Cerebellar cortex (tissue), 1 donor: ENCODE data around the gene SRF.
A peak's percentile ranks its signal among the peaks of the same experiment; 100 is the strongest.
"Not testable (repeated sequence)": the region's sequence is repeated elsewhere in the genome, so short reads cannot be mapped to it uniquely, and the experiment has no call there.

Experiments
- DNase-seq: peaks from one replicate; pipeline ENCODE4 v3.0.0-alpha.2; 2015; ENCODE audit warnings: low spot score

The SRF gene

GRCh38 chr6:43170931-43171706, at the start of gene SRF:
Gene SRF (plus strand): TSS chr6:43171269. CDS start chr6:43171657, 388 bp downstream.
- peak; percentile 100 for DNase-seq

- no peak for DNase-seq
These were observed 48.9 kb upstream of the SRF start for GRCh38 chr6:43122146-43122545.

GRCh38 chr6:43123461-43124314, 47.4 kb upstream of the SRF start:
- DNase-seq = peak; percentile 64

GRCh38 chr6:43124481-43124880, 46.6 kb upstream of the SRF start:
- no peak for DNase-seq

GRCh38 chr6:43125119-43125518, 46.0 kb upstream of the SRF start:
- DNase-seq = no peak

GRCh38 chr6:43125555-43125954, 45.5 kb upstream of the SRF start:
- no peak for DNase-seq

GRCh38 chr6:43127180-43127579, 43.9 kb upstream of the SRF start:
- DNase-seq = no peak

- no peak for DNase-seq
These were observed 43.2 kb upstream of the SRF start for GRCh38 chr6:43127877-43128276.

- no peak for DNase-seq
These were observed 42.1 kb upstream of the SRF start for GRCh38 chr6:43128926-43129325.

- peak; percentile 44 for DNase-seq
These were observed 41.5 kb upstream of the SRF start for GRCh38 chr6:43129434-43130194.

- DNase-seq = no peak
These were observed 40.6 kb upstream of the SRF start for GRCh38 chr6:43130429-43130828.

- not testable (repeated sequence) for DNase-seq
These were observed 39.7 kb upstream of the SRF start for GRCh38 chr6:43131379-43131778.

- no peak for DNase-seq
These were observed 32.8 kb upstream of the SRF start for GRCh38 chr6:43138267-43138666.

GRCh38 chr6:43139973-43140372, 31.1 kb upstream of the SRF start:
- not testable (repeated sequence) for DNase-seq

GRCh38 chr6:43141644-43142043, 29.4 kb upstream of the SRF start:
- no peak for DNase-seq

- DNase-seq = no peak
These were observed 29.0 kb upstream of the SRF start for GRCh38 chr6:43142101-43142500.

- DNase-seq = peak; percentile 95
These were observed 27.6 kb upstream of the SRF start for GRCh38 chr6:43143235-43144128.

GRCh38 chr6:43144879-43145278, 26.2 kb upstream of the SRF start:
- DNase-seq = no peak

- DNase-seq = no peak
These were observed 24.8 kb upstream of the SRF start for GRCh38 chr6:43146261-43146660.

GRCh38 chr6:43146709-43147688, 24.1 kb upstream of the SRF start:
- no peak for DNase-seq
